ENCODE measurements around the gene PLA2G4B. TPM values are rescaled to one million over a fixed set of nuclear protein-coding genes. Genes with fewer than 3 reads are reported as not detected.

Gene PLA2G4B
- total RNA-seq, 1 experiment from 2014 or later = 3.7 TPM

GRCh38 chr15:41816788-41817187 is 21.9 kb upstream of the PLA2G4B start:
- H3K27me3 ChIP-seq (ENCODE audit: insufficient read depth, low read length) = no peaks in the 10 kb centered on the region
- no peak overlapping the region for H3K9ac ChIP-seq (ENCODE audit: extremely low read depth, insufficient read length, low read length)
- H3K27ac Mint-ChIP-seq = no peak overlapping the region
- no peak overlapping the region for H3K4ac ChIP-seq (ENCODE audit: low read depth, low read length)
- H4K20me1 ChIP-seq (ENCODE audit: control insufficient read depth, insufficient read depth, insufficient read length) = no peaks in the 10 kb centered on the region
- H3K79me1 ChIP-seq (ENCODE audit: insufficient read depth, low read depth, low read length, poor library complexity, severe bottlenecking) = no peaks in the 10 kb centered on the region
- H3K23me2 ChIP-seq (ENCODE audit: insufficient read length, low read depth, low read length, poor library complexity, severe bottlenecking) = no peaks in the 10 kb centered on the region
- no peak overlapping the region for H2BK12ac ChIP-seq (ENCODE audit: insufficient read length, low read depth, low read length)
- H3K27me3 Mint-ChIP-seq (ENCODE audit: low read depth) = no peaks in the 10 kb centered on the region
- no peak overlapping the region for H2AFZ ChIP-seq (ENCODE audit: low read length)
- H4K8ac ChIP-seq (replicated peaks; ENCODE audit: insufficient read length, low read depth, low read length) = no peak overlapping the region
- no peak overlapping the region; a peak in 1 of 5 replicates for H3K4me3 Mint-ChIP-seq
- no peaks in the 10 kb centered on the region for H3K9me3 Mint-ChIP-seq
- H2BK20ac ChIP-seq (ENCODE audit: low read depth, low read length, poor library complexity, severe bottlenecking) = no peak overlapping the region
- H2BK120ac ChIP-seq (ENCODE audit: low read depth, low read length, poor library complexity, severe bottlenecking) = no peak overlapping the region
- peaks cover 3 to 16% (median 3%) of the 10 kb centered on the region in 3 experiments; a peak in 5 of 7 replicates for H3K36me3 Mint-ChIP-seq (ENCODE audit: insufficient read depth in 1 of 3, low read depth in 3 of 3)
- H3K4me1 Mint-ChIP-seq = no peaks in the 10 kb centered on the region
- H3K9me3 ChIP-seq (ENCODE audit: control insufficient read depth, low read depth, low read length) = no peaks in the 10 kb centered on the region
- no peak overlapping the region for H3T11ph ChIP-seq (ENCODE audit: low read length)
- H4K5ac ChIP-seq (ENCODE audit: insufficient read length, low read depth, low read length) = no peak overlapping the region
- no peaks in the 10 kb centered on the region for H3K79me2 ChIP-seq (ENCODE audit: insufficient read depth, low read length)
- H3K23ac ChIP-seq (ENCODE audit: insufficient read length, low read depth, low read length) = no peak overlapping the region
- no peak overlapping the region for H4K91ac ChIP-seq (ENCODE audit: insufficient read length, low read depth, low read length)
- no peak for DNase-seq
- no peak overlapping the region for H2BK15ac ChIP-seq (ENCODE audit: low read depth, low read length)
- no peak overlapping the region for H3K14ac ChIP-seq (ENCODE audit: insufficient read depth, low read length)
- H3K18ac ChIP-seq (ENCODE audit: insufficient read length, low read depth, low read length) = no peak overlapping the region
- H2AK5ac ChIP-seq (ENCODE audit: insufficient read length, low read length) = no peak overlapping the region
- no peak overlapping the region for H3K27ac ChIP-seq (ENCODE audit: insufficient read length, low read depth, low read length)
- no peaks in the 10 kb centered on the region for H3K4me1 ChIP-seq (ENCODE audit: insufficient read depth, low read length)
- H2BK5ac ChIP-seq (ENCODE audit: insufficient read length, low read length) = no peak overlapping the region
- no peak for TF ChIP-seq CTCF (conservative IDR thresholded peaks at IDR 0.05)
- H3K4me2 ChIP-seq (ENCODE audit: insufficient read depth, insufficient read length, low read length) = no peak overlapping the region
- no peak overlapping the region for H3K56ac ChIP-seq (ENCODE audit: insufficient read length, low read depth, low read length)
- no CpG with 5 or more reads among the region's 9 CpGs for WGBS (ENCODE audit: extremely low coverage, insufficient read length, low lambda C conversion rate)
